Testis (tissue), 2 donors: ENCODE results near the gene SLC44A5.

ENCODE experiments used
- POLR2A ChIP-seq: fragments of 450-650 bp; IDR thresholded peaks from one replicate; pipeline ENCODE4 v1.6.1; 2017; ENCODE audit warnings: antibody characterized with exemption, mild to moderate bottlenecking, moderate library complexity
- TF ChIP-seq, protein P1 (sequence below), 3 experiments: fragments of 450-650 bp in 2 of 3; fragments of 200-600 bp in 1 of 3; sonication (generic) in 1 of 3; IDR thresholded peaks; one replicate each; pipeline ENCODE4 v1.5.1; 2016 to 2019; ENCODE audit warnings: antibody characterized with exemption in 3 of 3, mild to moderate bottlenecking in 2 of 3, moderate library complexity in 1 of 3

DNA sequence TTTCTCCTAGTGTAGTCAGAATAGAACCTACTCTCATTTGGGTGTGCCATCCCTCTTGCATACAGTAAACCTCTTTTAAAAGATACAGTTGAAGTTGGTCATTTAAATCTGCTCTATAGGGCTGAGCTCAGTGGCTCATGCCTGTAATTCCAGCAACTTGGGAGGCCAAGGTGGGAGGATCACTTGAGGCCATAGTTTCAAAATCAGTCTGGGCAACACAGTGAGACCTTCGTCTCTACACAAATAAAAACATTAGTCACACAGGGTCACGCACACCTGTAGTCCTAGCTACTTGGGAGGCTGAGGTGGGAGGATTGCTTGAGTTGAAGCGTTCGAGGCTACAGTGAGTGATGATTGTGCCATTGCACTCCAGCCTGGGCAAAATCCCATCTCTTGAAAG is 292.9 kb downstream of the SLC44A5 start:
- TF ChIP-seq, protein P1, sequence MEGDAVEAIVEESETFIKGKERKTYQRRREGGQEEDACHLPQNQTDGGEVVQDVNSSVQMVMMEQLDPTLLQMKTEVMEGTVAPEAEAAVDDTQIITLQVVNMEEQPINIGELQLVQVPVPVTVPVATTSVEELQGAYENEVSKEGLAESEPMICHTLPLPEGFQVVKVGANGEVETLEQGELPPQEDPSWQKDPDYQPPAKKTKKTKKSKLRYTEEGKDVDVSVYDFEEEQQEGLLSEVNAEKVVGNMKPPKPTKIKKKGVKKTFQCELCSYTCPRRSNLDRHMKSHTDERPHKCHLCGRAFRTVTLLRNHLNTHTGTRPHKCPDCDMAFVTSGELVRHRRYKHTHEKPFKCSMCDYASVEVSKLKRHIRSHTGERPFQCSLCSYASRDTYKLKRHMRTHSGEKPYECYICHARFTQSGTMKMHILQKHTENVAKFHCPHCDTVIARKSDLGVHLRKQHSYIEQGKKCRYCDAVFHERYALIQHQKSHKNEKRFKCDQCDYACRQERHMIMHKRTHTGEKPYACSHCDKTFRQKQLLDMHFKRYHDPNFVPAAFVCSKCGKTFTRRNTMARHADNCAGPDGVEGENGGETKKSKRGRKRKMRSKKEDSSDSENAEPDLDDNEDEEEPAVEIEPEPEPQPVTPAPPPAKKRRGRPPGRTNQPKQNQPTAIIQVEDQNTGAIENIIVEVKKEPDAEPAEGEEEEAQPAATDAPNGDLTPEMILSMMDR (IDR thresholded peaks at IDR 0.05) = no peak
- TF ChIP-seq POLR2A = no peak
